HEK293 (cell line): ENCODE measurements around the gene CCL27.

Source experiments
- CTCF ChIA-PET: fragments of 350-600 bp; formaldehyde crosslinking; extraction: SDS; loops from one replicate; lab custom pipeline; 2021; ENCODE audit warnings: antibody characterized with exemption; lab: Yijun Ruan, JAX
- POLR2A ChIA-PET: fragments of 300-600 bp; formaldehyde crosslinking; extraction: SDS; loops from one replicate; lab custom pipeline; 2020; ENCODE audit warnings: antibody characterized with exemption, inconsistent platforms; lab: Yijun Ruan, JAX
- H3K27ac ChIP-seq: fragments of 200-500 bp; sonication (Bioruptor generic); 2 replicates; pipeline ENCODE4 v1.5.1; 2014; ENCODE audit warnings: low read depth, low read length, control low read depth, inconsistent platforms; ENCODE audit errors: extremely low read depth
- H3K36me3 ChIP-seq, 2 experiments: fragments of 200-500 bp in 1 of 2; sonication (Bioruptor generic) in 1 of 2; 1 replicate in 1 of 2; 2 replicates in 1 of 2; pipeline ENCODE4 v1.5.1; 2014 to 2017; ENCODE audit warnings: inconsistent platforms in 2 of 2, low read length in 2 of 2; ENCODE audit not compliant: control insufficient read depth in 2 of 2, insufficient read depth in 1 of 2
- H3K4me1 ChIP-seq: fragments of 200-500 bp; sonication (Bioruptor generic); 2 replicates; pipeline ENCODE4 v1.5.1; 2014; ENCODE audit warnings: mild to moderate bottlenecking, low read length, inconsistent platforms; ENCODE audit not compliant: control insufficient read depth, insufficient read depth
- H3K4me3 ChIP-seq: 2 replicates; pipeline ENCODE4 v1.5.1; 2011; ENCODE audit warnings: low read depth, mild to moderate bottlenecking, control low read depth, low read length, moderate library complexity
- H3K9me3 ChIP-seq: fragments of 200-500 bp; sonication (Bioruptor generic); 2 replicates; pipeline ENCODE4 v1.5.1; 2014; ENCODE audit warnings: low read depth, low read length, inconsistent platforms; ENCODE audit not compliant: control insufficient read depth, insufficient read depth
- BCL11A ChIP-seq: fragments of 450-650 bp; formaldehyde crosslinking; IDR thresholded peaks from 2 replicates; pipeline ENCODE4 v1.5.1; 2016; ENCODE audit warnings: low read depth, missing biosample characterization, missing genetic modification characterization
- GLIS2 ChIP-seq: fragments of 450-650 bp; formaldehyde crosslinking; IDR thresholded peaks from 2 replicates; pipeline ENCODE4 v1.5.1; 2016; ENCODE audit warnings: missing biosample characterization, missing genetic modification characterization
- HOXA7 ChIP-seq: sonication (generic); formaldehyde crosslinking; IDR thresholded peaks from 2 replicates; pipeline ENCODE4 v1.8.1; 2022; ENCODE audit warnings: missing genetic modification reagents, borderline replicate concordance
- KLF1 ChIP-seq: fragments of 450-650 bp; formaldehyde crosslinking; IDR thresholded peaks from 2 replicates; pipeline ENCODE4 v1.5.1; 2016; ENCODE audit warnings: missing biosample characterization, missing genetic modification characterization
- KLF9 ChIP-seq: fragments of 450-650 bp; formaldehyde crosslinking; IDR thresholded peaks from 2 replicates; pipeline ENCODE4 v1.5.1; 2016; ENCODE audit warnings: missing biosample characterization, missing genetic modification characterization, low read depth
- MZF1 ChIP-seq: fragments of 450-650 bp; formaldehyde crosslinking; IDR thresholded peaks from 2 replicates; pipeline ENCODE4 v1.5.1; 2017; ENCODE audit warnings: missing biosample characterization, missing genetic modification characterization, borderline replicate concordance
- SETDB1 ChIP-seq: IDR thresholded peaks from one replicate; pipeline ENCODE4 v1.6.1; 2017; ENCODE audit warnings: mild to moderate bottlenecking, low read length, moderate library complexity, mixed read lengths; ENCODE audit not compliant: insufficient read length
- TRIM28 ChIP-seq: IDR thresholded peaks from 2 replicates; pipeline ENCODE4 v1.6.1; 2011; ENCODE audit warnings: low read length, control low read depth, borderline replicate concordance
- ZNF114 ChIP-seq: fragments of 450-650 bp; formaldehyde crosslinking; IDR thresholded peaks from 2 replicates; pipeline ENCODE4 v1.5.0; 2017; ENCODE audit warnings: missing biosample characterization, missing genetic modification characterization
- ZNF16 ChIP-seq: fragments of 450-650 bp; formaldehyde crosslinking; IDR thresholded peaks from 2 replicates; pipeline ENCODE4 v1.5.1; 2016; ENCODE audit warnings: low read depth, missing biosample characterization, missing genetic modification characterization
- ZNF174 ChIP-seq: fragments of 450-650 bp; formaldehyde crosslinking; IDR thresholded peaks from 2 replicates; pipeline ENCODE4 v1.5.0; 2017; ENCODE audit warnings: missing biosample characterization, mild to moderate bottlenecking, missing genetic modification characterization
- ZNF423 ChIP-seq: fragments of 450-650 bp; formaldehyde crosslinking; IDR thresholded peaks from 2 replicates; pipeline ENCODE4 v1.5.1; 2016; ENCODE audit warnings: missing biosample characterization, missing genetic modification characterization
- ZNF549 ChIP-seq: fragments of 450-650 bp; IDR thresholded peaks from 2 replicates; pipeline ENCODE4 v1.5.1; 2018; ENCODE audit warnings: missing biosample characterization, missing genetic modification characterization, mild to moderate bottlenecking, inconsistent platforms, moderate library complexity
- ZNF561 ChIP-seq: fragments of 450-650 bp; IDR thresholded peaks from 2 replicates; pipeline ENCODE4 v1.5.1; 2018; ENCODE audit warnings: missing biosample characterization, missing genetic modification characterization, borderline replicate concordance
- ZNF610 ChIP-seq: fragments of 450-650 bp; formaldehyde crosslinking; IDR thresholded peaks from 2 replicates; pipeline ENCODE4 v1.5.1; 2016; ENCODE audit warnings: missing biosample characterization, missing genetic modification characterization, borderline replicate concordance
- ZNF658 ChIP-seq: fragments of 450-650 bp; formaldehyde crosslinking; IDR thresholded peaks from 2 replicates; pipeline ENCODE4; 2016; ENCODE audit warnings: missing biosample characterization, missing genetic modification characterization
- ZNF777 ChIP-seq: fragments of 450-650 bp; formaldehyde crosslinking; IDR thresholded peaks from 2 replicates; pipeline ENCODE4 v1.5.1; 2017; ENCODE audit warnings: missing biosample characterization, missing genetic modification characterization, borderline replicate concordance
- ZNF843 ChIP-seq: fragments of 450-650 bp; formaldehyde crosslinking; IDR thresholded peaks from 2 replicates; pipeline ENCODE4 v1.5.1; 2016; ENCODE audit warnings: missing biosample characterization, missing genetic modification characterization
- ZXDB ChIP-seq: fragments of 450-650 bp; formaldehyde crosslinking; IDR thresholded peaks from 2 replicates; pipeline ENCODE4 v1.5.1; 2016; ENCODE audit warnings: missing biosample characterization, missing genetic modification characterization
- TF ChIP-seq, protein P1 (sequence below): fragments of 450-650 bp; formaldehyde crosslinking; IDR thresholded peaks from 2 replicates; pipeline ENCODE4 v1.5.1; 2017; ENCODE audit warnings: missing biosample characterization, missing genetic modification characterization
- TF ChIP-seq, protein P2 (sequence below): fragments of 450-650 bp; formaldehyde crosslinking; IDR thresholded peaks from 2 replicates; pipeline ENCODE4 v1.5.1; 2016; ENCODE audit warnings: missing biosample characterization, missing genetic modification characterization
- TF ChIP-seq, protein P3 (sequence below): fragments of 450-650 bp; formaldehyde crosslinking; IDR thresholded peaks from 2 replicates; pipeline ENCODE4 v1.5.1; 2016; ENCODE audit warnings: missing biosample characterization, missing genetic modification characterization

Gene CCL27

DNA sequence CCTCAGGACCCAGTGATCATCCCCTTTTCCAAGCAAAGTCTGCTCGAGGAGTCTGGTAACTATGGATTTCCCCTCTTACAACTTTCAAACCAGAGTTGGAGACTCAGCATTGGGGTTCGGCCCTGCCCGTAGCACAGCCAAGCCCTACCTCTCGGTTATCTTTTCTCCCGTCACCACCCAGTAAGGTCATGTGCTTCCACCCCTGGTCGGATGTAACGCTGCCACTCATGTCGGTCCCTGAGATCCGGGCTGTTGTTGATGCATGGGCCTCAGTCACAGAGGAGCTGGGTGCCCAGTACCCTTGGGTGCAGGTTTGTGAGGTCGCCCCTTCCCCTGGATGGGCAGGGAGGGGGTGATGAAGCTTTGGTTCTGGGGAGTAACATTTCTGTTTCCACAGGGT is 14.8 kb downstream of the CCL27 start:
- H3K9me3 ChIP-seq: no peaks in the 10 kb centered on the region
- H3K4me1 ChIP-seq: no peaks in the 10 kb centered on the region; the same call in 1 of the 2 replicates
- ChIA-PET POLR2A (interaction anchor here (2.0 to 5.7 kb wide), 2 partner anchors 12 to 17 kb away, joined by 14 to 90 read pairs; partner anchors contain the start of gene SIGMAR1), CTCF (interaction anchor here (1.3 to 13.3 kb wide), 5 partner anchors 12 to 53 kb away, joined by 3 to 125 read pairs (median 10); partner anchors contain the start of genes CCL27 and SIGMAR1)
- no peak overlapping the region; the same call in 1 of the 2 replicates for H3K27ac ChIP-seq
- peak overlapping the region; percentile 82 for H3K4me3 ChIP-seq
- H3K36me3 ChIP-seq: peaks cover 0 to 40% of the 10 kb centered on the region in 2 experiments; a peak in 2 of 3 replicates
- TF ChIP-seq, protein P1, sequence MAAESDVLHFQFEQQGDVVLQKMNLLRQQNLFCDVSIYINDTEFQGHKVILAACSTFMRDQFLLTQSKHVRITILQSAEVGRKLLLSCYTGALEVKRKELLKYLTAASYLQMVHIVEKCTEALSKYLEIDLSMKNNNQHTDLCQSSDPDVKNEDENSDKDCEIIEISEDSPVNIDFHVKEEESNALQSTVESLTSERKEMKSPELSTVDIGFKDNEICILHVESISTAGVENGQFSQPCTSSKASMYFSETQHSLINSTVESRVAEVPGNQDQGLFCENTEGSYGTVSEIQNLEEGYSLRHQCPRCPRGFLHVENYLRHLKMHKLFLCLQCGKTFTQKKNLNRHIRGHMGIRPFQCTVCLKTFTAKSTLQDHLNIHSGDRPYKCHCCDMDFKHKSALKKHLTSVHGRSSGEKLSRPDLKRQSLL: no peak
- TF ChIP-seq ZNF843 (no peak), ZNF114 (tag by site-specific recombination) (no peak)

DNA sequence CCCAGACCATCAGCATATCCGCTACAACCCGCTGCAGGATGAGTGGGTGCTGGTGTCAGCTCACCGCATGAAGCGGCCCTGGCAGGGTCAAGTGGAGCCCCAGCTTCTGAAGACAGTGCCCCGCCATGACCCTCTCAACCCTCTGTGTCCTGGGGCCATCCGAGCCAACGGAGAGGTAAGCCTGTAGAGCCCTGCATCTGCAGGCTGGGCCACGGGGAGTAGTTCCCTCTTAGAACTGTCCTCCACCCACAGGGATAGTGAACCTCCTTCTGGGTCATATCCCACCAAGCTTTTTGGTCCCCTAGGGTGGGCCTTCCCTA is 15.4 kb downstream of the CCL27 start:
- POLR2A ChIA-PET: interaction anchor here (0.6 to 5.7 kb wide), 8 partner anchors 10 to 42 kb away, joined by 3 to 90 read pairs (median 5); partner anchors contain the start of genes DCTN3 and SIGMAR1

DNA sequence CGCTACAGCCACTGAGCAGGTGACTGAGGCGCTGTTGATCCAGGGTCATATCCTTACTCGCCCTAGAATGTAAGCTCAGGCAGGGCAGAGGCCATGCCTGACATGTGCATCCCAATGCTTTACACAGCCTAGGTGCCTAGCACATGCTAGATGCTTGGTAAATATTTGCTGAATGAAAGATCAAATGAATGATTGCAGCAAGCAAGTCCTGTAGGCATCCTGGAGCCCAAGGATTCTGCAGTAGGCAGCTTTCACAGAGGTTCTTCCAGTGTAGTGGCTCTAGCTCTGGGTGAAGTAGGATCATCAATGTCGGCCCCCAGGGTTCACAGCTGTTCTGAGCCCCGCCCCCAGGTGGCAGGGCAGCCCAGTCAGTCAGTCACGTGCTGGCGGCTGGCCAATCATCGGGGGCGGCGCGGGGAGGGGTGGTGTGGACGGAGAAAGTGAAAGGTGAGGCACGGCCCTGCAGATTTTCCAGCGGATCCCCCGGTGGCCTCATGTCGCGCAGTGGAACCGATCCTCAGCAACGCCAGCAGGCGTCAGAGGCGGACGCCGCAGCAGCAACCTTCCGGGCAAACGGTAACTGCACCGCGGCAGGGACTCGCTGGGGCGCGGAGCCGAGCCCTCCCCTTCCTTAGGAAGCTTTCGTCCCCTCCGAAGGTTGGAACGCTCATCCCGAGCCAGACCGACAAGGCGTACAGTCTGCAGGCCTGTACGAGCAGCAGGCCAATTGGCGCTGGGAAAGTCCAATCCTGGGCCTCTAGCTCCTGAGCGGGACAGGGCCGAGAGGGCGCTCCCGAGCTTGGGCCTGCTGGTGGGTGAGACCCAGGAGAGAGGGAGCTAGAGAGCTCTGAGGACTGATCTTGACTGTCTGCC is 16.0 kb downstream of the CCL27 start, which contains the start of gene GALT:
GALT (plus strand) TSS at position 465 of the 873 bp plus-strand sequence; CDS start at position 495, 30 bp downstream.
- Histone ChIP-seq H3K4me3 (peak within 1 kb of the TSS; percentile 82), H3K36me3 (peaks cover 0 to 40% of the 10 kb centered on the region in 2 experiments; a peak in 2 of 3 replicates), H3K4me1 (no peaks in the 10 kb centered on the region; the same call in 1 of the 2 replicates), H3K9me3 (no peaks in the 10 kb centered on the region), H3K27ac (peak within 1 kb of the TSS; percentile 84)
- ChIA-PET CTCF (interaction anchor here (0.6 to 13.3 kb wide), 11 partner anchors 10 to 314 kb away, joined by 3 to 125 read pairs (median 4); partner anchors contain the start of genes CCL19, CCL27, DCTN3 and SIGMAR1), POLR2A (interaction anchor here (0.6 to 5.7 kb wide), 11 partner anchors 8 to 190 kb away, joined by 3 to 90 read pairs (median 4); partner anchors contain the start of genes CCL21, DCTN3 and SIGMAR1)
- TF ChIP-seq ZNF610 (peak; percentile 11; the same call in 1 of the 2 replicates), ZXDB (peak; percentile 73), MZF1 (tag by site-specific recombination) (peak; percentile 63; the same call in 1 of the 2 replicates), ZNF843 (peak; percentile 35; the same call in 1 of the 2 replicates), GLIS2 (tag by site-specific recombination) (peak; percentile 74), ZNF777 (no peak), ZNF561 (0 out of 2 replicates have a peak, but pooled peaks have one; percentile 59), ZNF174 (no peak), ZNF423 (tag by site-specific recombination) (no peak), TRIM28 (peak; percentile 38; the same call in 1 of the 2 replicates)
- TF ChIP-seq, protein P1: peak; percentile 56; the same call in 1 of the 2 replicates
- TF ChIP-seq, protein P2, sequence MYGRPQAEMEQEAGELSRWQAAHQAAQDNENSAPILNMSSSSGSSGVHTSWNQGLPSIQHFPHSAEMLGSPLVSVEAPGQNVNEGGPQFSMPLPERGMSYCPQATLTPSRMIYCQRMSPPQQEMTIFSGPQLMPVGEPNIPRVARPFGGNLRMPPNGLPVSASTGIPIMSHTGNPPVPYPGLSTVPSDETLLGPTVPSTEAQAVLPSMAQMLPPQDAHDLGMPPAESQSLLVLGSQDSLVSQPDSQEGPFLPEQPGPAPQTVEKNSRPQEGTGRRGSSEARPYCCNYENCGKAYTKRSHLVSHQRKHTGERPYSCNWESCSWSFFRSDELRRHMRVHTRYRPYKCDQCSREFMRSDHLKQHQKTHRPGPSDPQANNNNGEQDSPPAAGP: peak; percentile 53; the same call in 1 of the 2 replicates

More for the DNA sequence above, 15.4 kb downstream of the CCL27 start:
- Histone ChIP-seq H3K27ac (peak overlapping the region; percentile 84), H3K4me3 (peak overlapping the region; percentile 82), H3K36me3 (peaks cover 0 to 40% of the 10 kb centered on the region in 2 experiments; a peak in 2 of 3 replicates), H3K9me3 (no peaks in the 10 kb centered on the region), H3K4me1 (no peaks in the 10 kb centered on the region; the same call in 1 of the 2 replicates)
- CTCF ChIA-PET: interaction anchor here (0.6 to 13.3 kb wide), 9 partner anchors 9 to 314 kb away, joined by 3 to 125 read pairs (median 10); partner anchors contain the start of genes CCL19, CCL27 and SIGMAR1
- TF ChIP-seq SETDB1 (no peak), HOXA7 (CRISPR knock-in tag) (no peak), ZNF549 (tag by site-specific recombination) (no peak), KLF1 (no peak), BCL11A (no peak), ZNF658 (no peak), ZNF16 (no peak), KLF9 (tag by site-specific recombination) (no peak)
- TF ChIP-seq, protein P3, sequence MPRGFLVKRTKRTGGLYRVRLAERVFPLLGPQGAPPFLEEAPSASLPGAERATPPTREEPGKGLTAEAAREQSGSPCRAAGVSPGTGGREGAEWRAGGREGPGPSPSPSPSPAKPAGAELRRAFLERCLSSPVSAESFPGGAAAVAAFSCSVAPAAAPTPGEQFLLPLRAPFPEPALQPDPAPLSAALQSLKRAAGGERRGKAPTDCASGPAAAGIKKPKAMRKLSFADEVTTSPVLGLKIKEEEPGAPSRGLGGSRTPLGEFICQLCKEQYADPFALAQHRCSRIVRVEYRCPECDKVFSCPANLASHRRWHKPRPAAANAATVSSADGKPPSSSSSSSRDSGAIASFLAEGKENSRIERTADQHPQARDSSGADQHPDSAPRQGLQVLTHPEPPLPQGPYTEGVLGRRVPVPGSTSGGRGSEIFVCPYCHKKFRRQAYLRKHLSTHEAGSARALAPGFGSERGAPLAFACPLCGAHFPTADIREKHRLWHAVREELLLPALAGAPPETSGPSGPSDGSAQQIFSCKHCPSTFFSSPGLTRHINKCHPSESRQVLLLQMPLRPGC (tag by site-specific recombination): no peak
- TF ChIP-seq, protein P1: no peak
- TF ChIP-seq, all 188 proteins: peak for 0
